Measurements from ENCODE around the gene KRI1. TPM values are rescaled to one million over a fixed set of nuclear protein-coding genes. Genes with fewer than 3 reads are reported as not detected.

Gene KRI1
- total and polyA plus RNA-seq, 2 of the 8 experiments (the other 6 are each of a cell fraction or from before 2014, with no cell fraction given): 14.2 to 45.2 TPM

DNA sequence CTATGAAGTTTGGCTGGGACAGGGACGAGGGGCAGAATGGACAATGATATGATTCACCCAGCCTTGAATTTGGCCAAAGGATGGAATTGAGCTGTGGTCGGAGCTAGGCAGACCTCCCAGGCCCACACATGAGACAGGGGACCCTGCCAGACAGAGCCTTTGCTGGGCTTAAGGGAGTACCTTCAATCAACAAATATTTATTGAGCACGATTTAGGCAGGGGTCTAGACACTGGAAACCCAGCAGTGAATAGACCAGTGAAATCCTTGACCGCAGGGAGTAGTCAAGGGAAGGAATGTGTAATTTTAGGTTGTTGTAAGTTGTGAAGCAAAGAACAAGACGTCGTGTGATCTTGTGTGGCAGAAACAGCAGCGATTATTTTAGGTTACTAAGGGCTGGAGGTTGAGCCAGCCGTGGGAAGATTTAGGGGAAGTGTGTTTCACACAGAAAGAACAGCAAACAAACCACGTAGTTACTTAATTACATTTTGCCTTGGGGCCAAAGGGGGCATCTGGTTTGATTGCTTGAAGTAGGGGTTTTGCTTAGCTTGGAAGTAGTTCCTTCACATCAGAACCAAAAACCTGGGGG lies 38.2 kb upstream of the KRI1 start (continued):
- TF ChIP-seq CBX8 (IDR thresholded peaks at IDR 0.05; ENCODE audit: borderline replicate concordance, low read depth, low read length): no peak
